ENCODE measurements around the gene KLC1. TPM values are rescaled to one million over a fixed set of nuclear protein-coding genes. Genes with fewer than 3 reads are reported as not detected.
A peak's percentile ranks its signal among the peaks of the same experiment; 100 is the strongest.

KLC1 gene
- total RNA-seq, 1 donor from 2014 or later, result 171 TPM

GRCh38 chr14:103731916-103732867 is 103.2 kb downstream of the KLC1 start:
- intact Hi-C loops (cut with DNase I), result no loop called here
- no peak for TF ChIP-seq CTCF (IDR thresholded peaks at IDR 0.05)
- ATAC-seq (no peak), DNase-seq (peak; percentile 42)
- H3K36me3 ChIP-seq, result peaks cover 92% of the 10 kb centered on the region
- H3K27me3 ChIP-seq (ENCODE audit: low read depth), result no peaks in the 10 kb centered on the region
- no peak overlapping the region for H3K27ac ChIP-seq
- H3K9me3 ChIP-seq, result no peaks in the 10 kb centered on the region
- H3K4me3 ChIP-seq, result no peak overlapping the region
- H3K4me1 ChIP-seq, result peaks cover 17% of the 10 kb centered on the region

- Histone ChIP-seq H3K4me1 (peaks cover 20% of the 10 kb centered on the region), H3K36me3 (peaks cover 93% of the 10 kb centered on the region), H3K9me3 (no peaks in the 10 kb centered on the region), H3K27me3 (ENCODE audit: low read depth) (no peaks in the 10 kb centered on the region), H3K27ac (no peak overlapping the region), H3K4me3 (no peak overlapping the region)
- no peak for TF ChIP-seq CTCF (IDR thresholded peaks at IDR 0.05)
- intact Hi-C loops (cut with DNase I), result no loop called here
- DNase-seq, result no peak
- ATAC-seq, result no peak
These were observed 104.0 kb downstream of the KLC1 start for GRCh38 chr14:103732868-103733620.

- no peak for ATAC-seq
- H3K4me1 ChIP-seq, result peaks cover 17% of the 10 kb centered on the region
- no peaks in the 10 kb centered on the region for H3K27me3 ChIP-seq (ENCODE audit: low read depth)
- intact Hi-C loops (cut with DNase I), result no loop called here
- no peaks in the 10 kb centered on the region for H3K9me3 ChIP-seq
- no peak overlapping the region for H3K27ac ChIP-seq
- H3K36me3 ChIP-seq, result peaks cover 95% of the 10 kb centered on the region
- no peak for TF ChIP-seq CTCF (IDR thresholded peaks at IDR 0.05)
- DNase-seq, result peak; percentile 39
- no peak overlapping the region for H3K4me3 ChIP-seq
These were observed 104.6 kb downstream of the KLC1 start for GRCh38 chr14:103733651-103734050.

GRCh38 chr14:103734081-103734888 is 105.3 kb downstream of the KLC1 start:
- Histone ChIP-seq H3K36me3 (peaks cover 95% of the 10 kb centered on the region), H3K4me3 (no peak overlapping the region), H3K4me1 (peaks cover 17% of the 10 kb centered on the region), H3K27ac (no peak overlapping the region), H3K9me3 (no peaks in the 10 kb centered on the region), H3K27me3 (ENCODE audit: low read depth) (no peaks in the 10 kb centered on the region)
- intact Hi-C loops (cut with DNase I), result no loop called here
- no peak for ATAC-seq
- no peak for TF ChIP-seq CTCF (IDR thresholded peaks at IDR 0.05)
- DNase-seq, result peak; percentile 30

- no peak for ATAC-seq
- Histone ChIP-seq H3K9me3 (no peaks in the 10 kb centered on the region), H3K4me3 (no peak overlapping the region), H3K4me1 (peaks cover 17% of the 10 kb centered on the region), H3K27me3 (ENCODE audit: low read depth) (no peaks in the 10 kb centered on the region), H3K27ac (peak overlapping the region; percentile 31), H3K36me3 (peaks cover 95% of the 10 kb centered on the region)
- intact Hi-C loops (cut with DNase I), result no loop called here
- TF ChIP-seq CTCF (IDR thresholded peaks at IDR 0.05), result no peak
- peak; percentile 39 for DNase-seq
These were observed 106.0 kb downstream of the KLC1 start for GRCh38 chr14:103735022-103735421.

Data from lower lobe of right lung (tissue), 2 donors.